HG02884 (cell line): ENCODE measurements around the gene ATP5ME.
"Not testable (repeated sequence)": the region's sequence is repeated elsewhere in the genome, so short reads cannot be mapped to it uniquely, and the experiment has no call there.

Experiments used
- ATAC-seq: cut with Tn5 transposase; IDR thresholded peaks from one replicate; pipeline ENCODE4 v1.9.1; 2021; ENCODE audit warnings: mild to moderate bottlenecking, moderate library complexity; ENCODE audit not compliant: unreplicated experiment

ATP5ME gene

DNA sequence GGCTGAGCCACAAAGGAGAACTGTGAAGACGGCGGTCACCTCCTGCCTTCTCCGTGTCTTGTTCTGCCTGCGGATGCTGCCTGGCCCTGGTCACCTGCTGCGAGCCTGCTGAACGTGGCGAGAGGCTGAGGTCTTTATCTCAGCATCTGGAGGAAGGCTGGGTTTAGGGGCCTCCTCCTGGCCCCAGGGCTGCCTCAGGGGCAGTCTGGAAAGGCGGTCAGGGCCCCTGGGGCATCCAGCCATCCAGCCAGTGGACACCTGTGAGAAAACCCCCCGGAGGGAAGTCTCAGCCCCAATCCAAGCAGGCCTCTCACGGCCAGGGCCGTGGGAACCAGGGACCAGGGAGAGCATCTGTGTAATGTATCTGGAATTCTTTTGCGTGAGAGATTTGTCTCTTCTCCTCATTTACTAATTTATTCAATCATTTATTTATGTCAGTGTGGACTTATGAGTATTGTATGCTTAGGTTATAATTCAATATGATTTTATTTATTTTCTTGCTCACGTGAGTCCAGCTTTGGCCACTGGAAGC is 37.4 kb downstream of the ATP5ME start:
- ATAC-seq, result no peak

DNA sequence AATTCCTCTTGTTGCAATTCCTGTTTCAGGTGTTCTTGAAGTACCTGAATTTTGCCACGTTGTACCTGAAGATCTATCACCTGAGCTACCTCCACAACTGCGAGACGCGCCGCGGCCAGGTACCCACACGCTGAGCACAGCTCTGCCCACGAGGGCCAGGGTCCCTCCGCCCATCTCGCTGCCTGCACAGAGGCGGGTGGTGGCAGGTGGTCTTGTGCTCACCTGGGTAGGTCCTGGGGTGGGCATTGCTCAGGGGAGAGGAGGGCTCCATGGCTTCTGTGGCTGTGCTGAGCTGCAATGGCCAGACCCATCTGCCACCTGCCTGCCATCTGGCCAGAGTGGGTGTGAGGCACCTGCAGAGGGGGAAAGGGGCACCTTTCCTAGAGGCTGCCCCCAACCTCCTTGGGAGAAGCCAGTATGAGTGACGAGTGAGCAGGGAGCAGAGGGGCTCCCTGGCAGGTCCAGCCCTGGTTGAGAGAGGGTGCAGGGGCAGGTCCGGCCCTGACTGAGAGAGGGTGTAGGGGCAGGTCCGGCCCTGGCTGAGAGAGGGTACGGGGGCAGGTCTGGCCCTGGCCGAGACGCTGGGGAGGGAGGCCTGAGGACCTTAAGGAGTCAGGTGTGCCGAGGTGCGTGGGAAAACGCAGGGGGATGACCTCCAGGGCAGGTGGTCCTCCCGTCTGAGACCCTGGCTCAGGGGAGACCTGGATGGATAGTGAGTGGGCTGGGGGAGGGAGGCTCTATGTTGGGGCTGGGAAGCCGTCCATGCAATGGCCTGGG is 38.0 kb downstream of the ATP5ME start:
- ATAC-seq, result no peak

DNA sequence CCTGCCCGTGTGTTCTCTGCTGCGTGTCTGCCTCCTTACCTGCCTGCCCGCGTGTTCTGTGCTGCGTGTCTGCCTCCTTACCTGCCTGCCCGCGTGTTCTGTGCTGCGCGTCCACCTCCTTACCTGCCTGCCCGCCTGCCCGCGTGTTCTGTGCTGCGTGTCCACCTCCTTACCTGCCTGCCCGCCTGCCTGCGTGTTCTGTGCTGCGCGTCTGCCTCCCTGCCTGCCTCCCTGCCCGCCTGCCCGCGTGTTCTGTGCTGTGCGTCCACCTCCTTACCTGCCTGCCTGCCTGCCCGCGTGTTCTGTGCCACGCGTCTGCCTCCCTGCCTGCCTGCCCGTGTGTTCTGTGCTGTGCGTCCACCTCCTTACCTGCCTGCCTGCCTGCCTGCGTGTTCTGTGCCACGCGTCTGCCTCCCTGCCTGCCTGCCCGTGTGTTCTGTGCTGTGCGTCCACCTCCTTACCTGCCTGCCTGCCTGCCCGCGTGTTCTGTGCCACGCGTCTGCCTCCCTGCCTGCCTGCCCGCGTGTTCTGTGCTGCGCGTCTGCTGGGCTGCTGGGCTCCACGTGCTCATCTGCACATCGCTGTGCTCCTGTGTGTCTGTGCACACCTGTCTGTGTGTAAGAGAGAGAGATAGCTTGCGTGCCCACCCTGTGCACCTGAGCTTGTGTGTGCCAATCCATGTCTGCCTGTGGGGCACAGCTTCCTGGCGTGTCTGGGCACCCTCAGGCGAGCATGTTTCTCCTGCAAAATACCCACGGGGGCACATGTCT is 38.8 kb downstream of the ATP5ME start:
- ATAC-seq, result not testable (repeated sequence)

DNA sequence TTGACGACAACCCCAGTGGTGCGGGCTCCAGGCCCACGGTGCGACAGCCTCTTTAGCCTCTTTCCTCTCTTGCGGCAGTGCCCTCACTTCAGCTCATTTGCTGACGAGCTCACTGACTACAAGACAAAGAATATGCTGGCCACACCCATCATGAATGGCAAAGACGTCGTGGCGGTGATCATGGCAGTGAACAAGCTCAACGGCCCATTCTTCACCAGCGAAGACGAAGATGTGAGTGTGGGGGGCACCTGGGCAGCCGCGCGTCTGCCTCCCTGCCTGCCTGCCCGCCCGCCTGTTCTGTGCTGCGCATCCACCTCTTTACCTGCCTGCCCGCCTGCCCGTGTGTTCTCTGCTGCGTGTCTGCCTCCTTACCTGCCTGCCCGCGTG is 39.5 kb downstream of the ATP5ME start:
- no peak for ATAC-seq

DNA sequence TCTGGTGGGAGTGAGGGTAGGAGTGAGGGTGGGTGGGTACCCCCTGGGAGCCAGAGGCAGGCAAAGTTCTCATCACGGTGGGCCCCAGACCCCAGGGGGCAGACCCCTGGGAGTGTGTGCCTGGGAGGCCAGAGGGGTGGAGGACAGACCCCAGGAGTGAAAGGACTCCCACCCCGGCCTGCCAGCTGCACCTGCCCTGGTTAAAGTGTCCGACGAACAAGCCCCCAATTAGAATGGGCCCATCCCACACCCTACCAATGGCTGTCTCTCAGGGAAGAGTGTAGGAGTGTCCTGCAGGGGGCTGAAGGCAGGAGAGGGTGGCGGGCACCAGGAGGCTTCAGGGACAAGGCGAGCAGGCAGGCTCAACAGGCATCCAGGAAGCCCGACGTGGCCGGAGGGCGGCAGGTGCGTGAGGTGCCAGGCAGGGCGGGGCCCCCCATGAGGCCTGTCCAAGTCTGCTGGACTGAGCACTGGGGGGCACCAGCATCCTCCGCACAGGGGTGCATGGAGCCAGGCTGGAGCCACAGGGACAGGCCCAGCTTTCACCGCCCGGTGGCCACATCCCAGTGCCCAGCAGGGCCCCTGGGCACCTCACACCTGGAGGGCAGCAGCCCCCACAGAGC is 40.0 kb downstream of the ATP5ME start:
- ATAC-seq, result no peak

DNA sequence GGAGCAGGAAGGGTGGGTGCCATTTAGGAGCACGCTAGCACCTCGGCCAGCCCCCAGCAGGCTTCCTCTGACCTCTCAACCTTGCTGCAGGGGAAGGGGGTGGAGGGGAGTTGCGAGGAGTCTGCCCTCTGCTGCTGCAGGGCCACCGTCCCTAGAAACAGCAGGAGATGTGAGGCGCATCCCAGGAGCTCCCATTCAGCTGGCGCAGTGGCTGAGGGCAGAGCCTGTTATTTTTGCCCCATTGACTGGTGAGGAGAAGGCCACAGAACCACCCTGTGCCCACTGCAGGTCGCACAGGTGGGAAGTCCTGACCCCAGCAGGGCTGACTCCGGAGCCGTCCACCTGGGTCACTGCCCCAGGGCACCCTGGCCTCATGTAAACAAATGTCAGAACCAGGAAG is 40.7 kb downstream of the ATP5ME start:
- ATAC-seq, result no peak

DNA sequence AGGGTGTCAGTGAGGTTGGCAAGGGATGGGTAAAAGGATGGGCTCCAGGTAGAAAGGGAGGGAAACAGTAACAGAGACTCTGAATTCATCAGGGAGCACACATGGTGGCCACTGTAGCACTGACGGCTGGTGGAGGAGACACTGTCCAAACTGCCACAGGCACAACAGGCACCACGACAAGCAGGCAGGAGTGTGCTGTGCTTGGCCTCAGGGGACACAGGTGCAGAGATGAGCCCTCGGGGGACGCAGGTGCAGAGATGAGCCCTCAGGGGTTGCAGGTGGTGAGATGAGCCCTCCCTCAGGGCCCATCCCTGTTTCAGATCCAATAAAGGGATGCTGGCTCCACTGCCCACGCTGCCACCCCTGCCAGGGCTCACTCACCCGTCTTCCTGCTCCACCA is 41.1 kb downstream of the ATP5ME start:
- no peak for ATAC-seq

DNA sequence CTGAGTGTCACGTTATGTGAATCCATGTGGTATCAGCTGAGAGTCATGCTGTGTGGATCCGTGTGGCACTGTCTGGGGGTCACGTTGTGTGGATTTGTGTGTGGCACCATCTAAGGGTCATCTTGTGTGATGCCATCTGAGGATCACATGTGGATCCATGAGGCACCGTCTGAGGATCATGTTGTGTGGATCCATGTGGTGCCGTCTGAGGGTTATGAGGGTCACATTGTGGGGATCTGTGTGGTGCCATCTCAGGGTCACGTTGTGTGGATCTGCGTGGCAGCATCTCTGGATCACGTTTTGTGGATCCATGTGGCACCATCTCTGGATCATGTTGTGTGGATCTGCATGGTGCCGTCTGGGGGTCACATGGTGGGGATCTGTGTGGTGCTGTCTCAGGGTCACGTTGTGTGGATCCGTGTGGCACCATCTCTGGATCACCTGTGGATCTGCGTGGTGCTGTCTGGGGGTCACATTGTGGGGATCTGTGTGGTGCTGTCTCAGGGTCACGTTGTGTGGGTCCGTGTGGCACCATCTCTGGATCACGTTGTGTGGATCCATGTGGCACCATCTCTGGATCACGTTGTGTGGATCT is 41.8 kb downstream of the ATP5ME start:
- no peak for ATAC-seq

DNA sequence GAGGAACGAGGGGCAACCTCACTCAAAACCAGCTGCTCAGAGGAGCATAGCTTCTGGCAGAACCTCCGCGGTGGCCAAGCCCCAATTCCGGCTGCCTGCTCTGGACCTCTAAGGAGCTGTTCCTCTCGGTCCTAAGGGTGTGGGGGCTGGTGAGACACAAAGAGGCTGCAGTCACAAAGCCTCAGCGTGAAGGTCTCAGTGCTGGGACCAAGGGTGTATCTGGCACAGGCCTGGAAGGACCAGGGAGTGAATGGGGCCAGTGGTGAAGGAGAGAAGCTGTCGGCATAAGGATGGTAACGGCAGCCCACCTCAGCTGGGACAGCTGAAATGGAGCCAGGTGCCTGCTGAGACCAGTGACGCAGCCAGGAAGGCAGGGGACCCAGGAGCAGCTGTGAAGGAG is 43.4 kb downstream of the ATP5ME start:
- ATAC-seq, result no peak

DNA sequence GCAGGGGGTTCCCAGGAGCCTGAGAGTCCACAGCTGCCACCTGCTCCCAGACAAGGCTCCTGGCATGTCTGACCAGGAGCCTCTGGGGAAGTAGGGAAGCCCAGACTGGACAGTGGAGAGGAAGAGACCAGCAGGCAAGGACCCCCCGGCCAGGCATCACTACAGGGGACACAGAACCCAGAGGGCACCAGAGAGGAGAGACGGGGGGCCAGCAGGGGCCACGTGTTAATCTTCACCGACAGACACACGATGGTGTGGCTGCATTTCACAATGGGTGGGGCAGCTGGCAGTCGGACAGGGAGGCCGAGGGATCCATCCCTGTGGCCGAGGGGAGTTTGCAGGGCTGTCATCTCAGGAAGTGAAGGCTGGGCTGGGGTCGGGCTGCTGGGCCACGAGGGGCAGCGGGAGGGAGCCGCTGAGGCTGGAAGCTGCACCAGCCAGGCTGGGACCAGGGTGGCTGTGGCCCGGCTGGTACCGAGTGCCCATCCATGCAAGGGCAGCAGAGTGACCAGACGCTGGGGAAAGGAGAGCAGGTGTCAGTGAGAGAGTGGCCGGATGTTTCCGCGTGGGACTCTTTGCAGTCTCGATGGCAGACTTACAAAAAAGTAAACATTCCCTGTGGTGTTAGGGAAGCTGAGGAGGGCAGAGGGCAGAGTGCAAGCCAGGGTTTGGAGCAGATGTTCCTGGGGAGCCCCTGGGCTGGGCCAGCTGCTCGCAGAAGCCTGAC is 44.0 kb downstream of the ATP5ME start:
- no peak for ATAC-seq

DNA sequence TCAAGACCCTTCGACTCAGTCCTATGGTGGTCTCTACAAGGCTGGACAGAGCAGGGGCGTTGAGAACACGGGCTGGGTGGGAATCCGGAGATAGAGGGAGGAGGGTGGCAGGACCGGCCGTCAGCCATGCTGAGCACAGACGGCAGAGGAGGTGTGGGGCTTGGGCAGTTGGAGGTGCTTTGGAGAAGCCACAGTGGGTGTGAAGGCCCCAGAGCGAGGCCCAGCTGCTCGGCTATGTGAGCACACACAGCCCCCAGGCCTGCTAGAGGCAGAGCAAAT is 44.5 kb downstream of the ATP5ME start:
- ATAC-seq, result no peak

DNA sequence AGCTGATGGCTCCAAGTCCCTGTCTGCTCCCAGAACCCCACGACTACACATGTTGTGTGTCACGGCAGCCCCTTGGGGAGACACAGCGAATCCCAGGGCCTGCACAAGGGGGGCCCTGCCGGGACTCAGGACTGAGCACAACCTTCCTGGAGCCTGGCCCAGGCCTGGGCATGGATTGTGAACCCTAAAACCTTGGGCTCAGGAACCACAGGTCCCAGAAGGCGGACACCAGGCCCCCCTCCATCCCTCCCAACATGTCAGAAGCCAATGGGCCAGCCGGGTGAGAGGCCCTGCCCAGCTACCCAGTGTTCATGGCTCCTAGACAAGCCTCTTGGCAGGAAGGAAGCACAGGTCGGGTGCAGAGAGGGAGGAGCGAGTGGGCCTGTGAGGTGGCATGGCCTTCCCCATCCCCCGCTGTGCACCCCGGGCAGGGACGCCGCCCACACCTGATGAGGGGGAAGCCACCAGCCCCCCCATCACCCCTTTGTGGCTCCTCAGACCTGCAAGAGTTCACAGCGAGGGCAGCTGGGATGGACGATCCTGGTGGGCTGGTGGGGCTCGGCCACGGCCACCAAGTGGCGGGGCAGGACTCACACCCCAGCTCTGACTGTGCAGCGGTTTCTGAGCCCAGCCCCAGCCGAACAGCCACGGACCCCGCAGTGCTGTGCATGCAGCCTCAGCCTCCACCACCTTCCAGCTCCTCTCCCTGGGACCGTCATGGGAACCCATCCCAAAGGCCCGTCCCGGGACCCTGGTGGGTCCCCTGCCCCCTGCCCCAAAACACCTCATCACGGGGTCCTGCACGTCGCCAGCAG is 45.0 kb downstream of the ATP5ME start:
- ATAC-seq, result no peak

DNA sequence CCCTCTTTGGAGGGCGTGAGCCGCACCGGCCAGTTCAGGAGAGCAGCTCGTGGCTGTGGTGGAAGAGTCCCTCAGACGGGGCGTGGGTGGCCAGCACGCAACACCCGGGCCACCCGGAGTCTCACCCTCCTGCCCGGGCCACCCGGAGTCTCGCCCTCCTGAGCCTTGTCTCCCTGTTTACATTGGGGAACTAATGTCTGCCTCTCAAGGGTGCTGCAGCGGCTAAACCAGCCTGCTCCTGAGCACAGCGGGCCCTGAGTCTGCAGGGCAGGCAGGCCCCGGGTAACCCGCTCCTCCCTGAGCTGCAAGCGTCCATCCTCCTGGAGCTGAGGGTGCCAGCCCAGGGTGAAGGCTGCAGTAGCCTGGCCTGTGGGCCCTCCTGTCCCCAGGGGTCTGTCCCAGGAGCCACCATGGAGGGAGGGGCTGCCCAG is 45.8 kb downstream of the ATP5ME start:
- ATAC-seq, result no peak

DNA sequence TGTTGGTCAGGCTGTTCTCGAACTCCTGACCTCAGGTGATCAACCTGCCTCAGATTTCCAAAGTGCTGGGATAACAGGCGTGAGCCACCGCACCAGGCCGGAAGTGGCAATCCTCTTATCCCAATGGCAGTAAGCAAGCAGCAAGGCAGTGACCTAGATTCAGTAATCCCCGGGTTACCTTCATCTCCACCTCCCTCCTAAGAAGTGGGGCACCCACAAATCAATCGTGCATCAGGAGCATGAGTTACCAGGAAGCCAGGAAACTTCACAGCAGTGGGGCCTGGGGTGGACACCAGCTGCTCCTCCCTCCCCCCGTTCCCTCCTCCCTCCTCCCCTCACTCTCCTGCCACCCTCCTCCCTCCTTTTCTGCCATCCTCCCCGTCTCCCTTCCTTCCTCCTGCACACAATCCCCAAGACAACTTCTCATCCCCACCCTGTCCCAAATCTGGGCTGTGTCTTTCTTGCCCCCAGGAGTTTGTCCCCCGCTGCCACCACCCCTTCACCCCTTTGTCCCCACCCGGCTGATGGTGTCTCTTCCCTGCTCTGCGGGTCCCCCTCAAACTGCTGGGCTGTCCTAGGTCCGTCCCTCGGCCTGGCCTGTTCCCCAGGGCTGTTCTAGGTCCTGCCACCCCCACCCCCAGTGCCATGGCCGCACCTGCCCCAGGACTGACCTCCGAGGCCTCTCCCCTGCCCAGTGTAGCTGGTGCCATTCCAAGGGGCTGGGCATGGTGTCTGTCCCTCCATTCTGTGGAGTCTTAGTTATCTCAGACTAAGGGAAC is 46.5 kb downstream of the ATP5ME start:
- no peak for ATAC-seq

DNA sequence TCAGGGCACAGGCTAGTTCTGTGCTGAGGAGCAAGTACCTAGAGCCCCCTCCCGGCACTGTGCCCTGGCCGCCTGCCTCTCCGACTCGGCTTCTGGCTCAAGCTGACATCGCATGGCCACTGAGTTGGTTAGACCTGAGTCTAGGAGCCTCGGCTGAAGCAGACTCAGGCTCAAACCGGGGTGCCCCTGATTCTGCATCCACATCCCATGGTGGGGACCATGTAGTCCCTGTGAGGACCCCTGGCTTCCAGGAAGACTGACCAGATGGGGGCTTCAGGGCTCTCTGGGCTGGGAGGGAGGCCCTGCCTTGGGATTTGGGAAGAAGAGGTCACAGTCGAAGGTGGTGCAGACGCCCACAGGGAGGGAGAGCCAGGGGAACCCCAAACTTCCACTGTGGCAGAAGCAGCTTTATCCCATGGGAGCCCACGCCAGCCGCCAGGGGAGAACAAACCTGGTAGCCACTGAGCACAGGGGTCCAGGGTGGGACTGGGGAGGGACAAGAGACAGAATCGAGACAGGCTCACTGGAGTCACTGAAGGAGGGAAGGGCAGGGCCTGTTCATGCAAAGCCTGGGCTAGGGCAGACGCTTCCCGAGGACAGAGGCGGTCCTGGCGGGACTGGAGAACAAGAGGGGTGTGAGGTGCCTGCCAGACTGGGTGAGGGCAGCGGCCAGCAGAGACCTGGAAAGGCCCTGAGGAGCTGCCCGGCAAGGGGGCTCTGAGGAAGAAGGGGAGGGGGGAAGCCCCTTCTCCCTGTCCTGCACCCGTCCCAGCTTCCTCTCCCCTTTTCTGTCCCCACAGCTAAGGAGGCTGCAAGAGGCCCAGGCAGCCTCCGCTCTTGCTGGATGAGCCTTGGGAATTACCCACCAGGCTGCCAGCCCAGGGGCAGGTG is 47.6 kb downstream of the ATP5ME start:
- no peak for ATAC-seq

DNA sequence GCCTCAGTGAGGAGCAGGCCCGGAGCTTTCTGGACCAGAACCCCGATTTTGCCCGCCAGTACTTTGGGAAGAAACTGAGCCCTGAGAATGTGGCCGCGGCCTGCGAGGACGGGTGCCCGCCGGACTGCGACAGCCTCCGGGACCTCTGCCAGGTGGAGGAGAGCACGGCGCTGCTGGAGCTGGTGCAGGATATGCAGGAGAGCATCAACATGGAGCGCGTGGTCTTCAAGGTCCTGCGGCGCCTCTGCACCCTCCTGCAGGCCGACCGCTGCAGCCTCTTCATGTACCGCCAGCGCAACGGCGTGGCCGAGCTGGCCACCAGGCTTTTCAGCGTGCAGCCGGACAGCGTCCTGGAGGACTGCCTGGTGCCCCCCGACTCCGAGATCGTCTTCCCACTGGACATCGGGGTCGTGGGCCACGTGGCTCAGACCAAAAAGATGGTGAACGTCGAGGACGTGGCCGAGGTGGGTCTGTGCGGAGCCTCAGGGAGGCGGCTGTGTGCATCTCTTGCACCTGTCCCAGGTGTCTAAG is 48.4 kb downstream of the ATP5ME start:
- no peak for ATAC-seq

DNA sequence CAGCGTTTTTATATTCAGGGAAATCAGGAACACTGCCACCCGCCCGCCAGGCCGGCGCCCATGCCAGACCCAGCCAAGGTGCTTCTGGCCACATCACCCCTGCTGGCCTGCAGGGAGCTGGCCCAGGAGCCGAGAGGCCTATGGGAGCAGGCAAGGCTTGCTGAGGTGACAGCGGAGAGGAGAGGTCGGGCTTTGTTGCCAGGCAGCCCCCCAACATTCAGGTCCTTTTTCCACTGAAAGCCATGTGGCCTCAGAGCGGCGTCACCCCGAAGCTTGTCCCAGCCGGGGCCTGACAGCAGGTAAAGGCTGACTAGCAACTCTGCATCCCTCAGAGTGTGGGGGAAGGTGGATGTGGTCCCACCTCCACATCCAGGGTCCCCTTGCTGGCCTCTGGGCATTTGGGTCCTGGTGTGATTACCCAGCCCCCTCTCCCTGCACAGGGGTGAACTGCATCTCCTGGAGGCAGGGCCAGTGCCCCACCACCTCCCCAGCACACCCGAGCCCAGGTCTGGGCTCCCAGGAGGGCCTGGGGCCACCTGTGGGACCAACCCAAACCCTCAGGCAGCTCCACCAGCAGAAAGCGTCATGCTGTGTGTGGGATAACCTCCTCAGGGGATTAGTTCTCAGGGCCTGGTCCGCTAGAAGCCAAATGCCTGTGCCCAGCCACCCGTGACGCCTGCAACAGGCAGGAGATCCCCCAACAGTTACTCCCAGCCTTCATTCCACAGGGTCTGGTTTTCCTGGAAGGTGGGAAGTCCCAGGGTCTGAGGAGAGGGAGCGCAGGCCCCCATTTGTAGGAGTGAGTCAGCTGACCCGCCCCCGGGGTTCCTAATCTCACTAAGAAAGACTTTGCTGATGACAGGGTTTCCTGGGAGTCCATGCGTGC is 49.1 kb downstream of the ATP5ME start, which contains the start of gene PDE6B:
Gene PDE6B (plus strand): TSS at position 869 of the 886 bp plus-strand sequence. CDS start 54 bp downstream, outside the sequence.
- no peak for ATAC-seq
